Activated CD8-positive, alpha-beta memory T cell treated with anti-CD3 and anti-CD28 coated beads, Interleukin-2, amount 50 U/mL, for 48 hours (primary cell): ENCODE measurements around the gene SNCA.

Experiments used
- DNase-seq: peaks from one replicate; pipeline ENCODE4 v3.0.0-alpha.2; 2020

Gene SNCA

GRCh38 chr4:89751416-89751815, 85.5 kb downstream of the SNCA start:
- DNase-seq = no peak

GRCh38 chr4:89746377-89746776, 90.6 kb downstream of the SNCA start:
- no peak for DNase-seq

GRCh38 chr4:89745708-89746107, 91.3 kb downstream of the SNCA start:
- DNase-seq = no peak

- DNase-seq = no peak
These were observed 92.0 kb downstream of the SNCA start for GRCh38 chr4:89744914-89745313.

GRCh38 chr4:89741768-89742167, 95.2 kb downstream of the SNCA start:
- no peak for DNase-seq

GRCh38 chr4:89739311-89739988, 97.5 kb downstream of the SNCA start:
- no peak for DNase-seq

- DNase-seq = no peak
These were observed 99.1 kb downstream of the SNCA start for GRCh38 chr4:89737888-89738287.

- no peak for DNase-seq
These were observed 103.0 kb downstream of the SNCA start for GRCh38 chr4:89733946-89734345.

- DNase-seq = no peak
These were observed 109.7 kb downstream of the SNCA start for GRCh38 chr4:89727238-89727637.

GRCh38 chr4:89725268-89725667, 111.7 kb downstream of the SNCA start:
- no peak for DNase-seq

GRCh38 chr4:89724716-89725115, 112.2 kb downstream of the SNCA start:
- no peak for DNase-seq

- no peak for DNase-seq
These were observed 113.9 kb downstream of the SNCA start for GRCh38 chr4:89723096-89723495.

GRCh38 chr4:89722517-89722916, 114.4 kb downstream of the SNCA start:
- no peak for DNase-seq

GRCh38 chr4:89720981-89721380, 116.0 kb downstream of the SNCA start:
- no peak for DNase-seq

GRCh38 chr4:89719536-89720090, 117.3 kb downstream of the SNCA start:
- DNase-seq = no peak

GRCh38 chr4:89716893-89717292, 120.1 kb downstream of the SNCA start:
- DNase-seq = no peak

- no peak for DNase-seq
These were observed 121.3 kb downstream of the SNCA start for GRCh38 chr4:89715631-89716030.

- DNase-seq = no peak
These were observed 124.1 kb downstream of the SNCA start for GRCh38 chr4:89712827-89713226.

GRCh38 chr4:89712141-89712540, 124.8 kb downstream of the SNCA start:
- DNase-seq = no peak

GRCh38 chr4:89708903-89709421, 128.0 kb downstream of the SNCA start:
- no peak for DNase-seq

GRCh38 chr4:89707467-89707866, 129.5 kb downstream of the SNCA start:
- no peak for DNase-seq

- no peak for DNase-seq
These were observed 132.1 kb downstream of the SNCA start for GRCh38 chr4:89704651-89705395.

GRCh38 chr4:89703829-89704590, 133.0 kb downstream of the SNCA start:
- no peak for DNase-seq
